B cell (primary cell): ENCODE results near the gene RNF112. TPM values are rescaled to one million over a fixed set of nuclear protein-coding genes. Genes with fewer than 3 reads are reported as not detected.
A peak's percentile ranks its signal among the peaks of the same experiment; 100 is the strongest.

Source experiments
- ATAC-seq: fragments of 200-7000 bp; cut with Tn5 transposase; one replicate; pipeline ENCODE4 v1.10.0; 2021; ENCODE audit warnings: low read depth, mild to moderate bottlenecking, moderate number of reproducible peaks, moderate library complexity
- CTCF ChIA-PET: fragments of 350-600 bp; sonication (Branson Sonifier 250); formaldehyde crosslinking; loops from one replicate; lab custom pipeline; 2021; ENCODE audit warnings: antibody characterized with exemption, inconsistent platforms; lab: Charles Lee
- POLR2A ChIA-PET: fragments of 350-600 bp; sonication (Branson Sonifier 250); formaldehyde crosslinking; loops from one replicate; lab custom pipeline; 2021; ENCODE audit warnings: antibody characterized with exemption; lab: Charles Lee
- DNase-seq: peaks from one replicate; pipeline ENCODE4 v3.0.0; 2013
- H2AFZ ChIP-seq: 2 replicates; pipeline ENCODE4 v1.6.1; 2012; ENCODE audit warnings: mild to moderate bottlenecking, low read depth, low read length; ENCODE audit not compliant: insufficient read depth, poor library complexity, severe bottlenecking
- H3K27ac ChIP-seq, 2 donors: 1 replicate in 1 of 2; 2 replicates in 1 of 2; pipeline ENCODE4 v1.5.1; 2012 to 2013; ENCODE audit warnings: low read length in 2 of 2, mild to moderate bottlenecking in 2 of 2, moderate library complexity in 1 of 2
- H3K27me3 ChIP-seq, 4 experiments: fragments of 200-600 bp in 1 of 4; sonication (generic) in 1 of 4; replicated peaks in 1 of 4; 1 replicate in 2 of 4; 2 replicates in 2 of 4; pipeline versions ENCODE4 v1.6.1 to v1.7.0; 2013 to 2016; ENCODE audit warnings: low read length in 3 of 4, mild to moderate bottlenecking in 2 of 4, mixed read lengths in 1 of 4, moderate library complexity in 1 of 4; ENCODE audit not compliant: insufficient read depth in 4 of 4, control insufficient read depth in 3 of 4; ENCODE audit errors: control extremely low read depth in 1 of 4
- H3K36me3 ChIP-seq, 2 experiments: replicated peaks in 1 of 2; 1 replicate in 1 of 2; 2 replicates in 1 of 2; pipeline versions ENCODE4 v1.6.1 to v1.7.1; 2013; ENCODE audit warnings: low read length in 1 of 2; ENCODE audit not compliant: insufficient read depth in 2 of 2, control insufficient read depth in 1 of 2; ENCODE audit errors: control extremely low read depth in 1 of 2, extremely low read depth in 1 of 2
- H3K4me1 ChIP-seq, 2 donors: fragments of 200-600 bp in 1 of 2; sonication (generic) in 1 of 2; 1 replicate in 1 of 2; 2 replicates in 1 of 2; pipeline versions ENCODE4 v1.5.1 to v1.6.1; 2013 to 2017; ENCODE audit warnings: low read length in 2 of 2; ENCODE audit not compliant: control insufficient read depth in 2 of 2, insufficient read depth in 2 of 2
- H3K4me2 ChIP-seq: replicated peaks from 2 replicates; pipeline ENCODE3; 2012; ENCODE audit warnings: mild to moderate bottlenecking, low read depth, low read length; ENCODE audit not compliant: poor library complexity, severe bottlenecking
- H3K4me3 ChIP-seq, 5 experiments: fragments of 200-600 bp in 1 of 5; sonication (generic) in 1 of 5; 1 replicate in 3 of 5; 2 replicates in 2 of 5; pipeline versions ENCODE4 v1.5.1 to v1.7.0; 2011 to 2016; ENCODE audit warnings: low read length in 4 of 5, mild to moderate bottlenecking in 4 of 5, low read depth in 2 of 5, control low read depth in 1 of 5, moderate library complexity in 1 of 5; ENCODE audit not compliant: insufficient read depth in 1 of 5; ENCODE audit errors: control extremely low read depth in 1 of 5, extremely low read depth in 1 of 5
- H3K79me2 ChIP-seq: fragments of 200-600 bp; sonication (generic); one replicate; pipeline ENCODE4 v1.6.0; 2016; ENCODE audit warnings: low read length; ENCODE audit not compliant: control insufficient read depth, insufficient read depth
- H3K9ac ChIP-seq: fragments of 200-600 bp; sonication (generic); 2 replicates; pipeline ENCODE4 v1.6.1; 2017; ENCODE audit warnings: mild to moderate bottlenecking, low read length, moderate library complexity
- H3K9me3 ChIP-seq, 3 donors: one replicate each; pipeline versions ENCODE4 v1.6.1 to v1.7.1; 2013; ENCODE audit warnings: low read length in 2 of 3; ENCODE audit not compliant: control insufficient read depth in 2 of 3, insufficient read depth in 1 of 3; ENCODE audit errors: control extremely low read depth in 1 of 3
- H4K20me1 ChIP-seq: 2 replicates; pipeline ENCODE4 v1.6.0; 2012; ENCODE audit warnings: mild to moderate bottlenecking, low read length; ENCODE audit not compliant: insufficient read depth, control insufficient read depth, poor library complexity, severe bottlenecking
- H3K27ac Mint-ChIP-seq: one replicate; pipeline ENCODE4 v1.8.0; 2021; ENCODE audit warnings: mixed read lengths
- H3K27me3 Mint-ChIP-seq: one replicate; pipeline ENCODE4 v1.8.0; 2021; ENCODE audit warnings: mixed read lengths
- H3K4me1 Mint-ChIP-seq: one replicate; pipeline ENCODE4 v1.8.0; 2021; ENCODE audit warnings: mixed read lengths
- H3K4me3 Mint-ChIP-seq: one replicate; pipeline ENCODE4 v1.8.0; 2021; ENCODE audit warnings: mixed read lengths
- H3K9me3 Mint-ChIP-seq: one replicate; pipeline ENCODE4 v1.8.0; 2022; ENCODE audit warnings: mixed read lengths; ENCODE audit not compliant: insufficient read depth
- CTCF ChIP-seq: fragments of 200-600 bp; IDR thresholded peaks from one replicate; pipeline ENCODE4 v1.8.0; 2022; ENCODE audit warnings: antibody characterized with exemption, mild to moderate bottlenecking
- EZH2 ChIP-seq: IDR thresholded peaks from 2 replicates; pipeline ENCODE4 v1.6.1; 2012; ENCODE audit warnings: borderline replicate concordance, low read depth, mild to moderate bottlenecking, moderate library complexity, low read length; ENCODE audit not compliant: insufficient read depth, poor library complexity, severe bottlenecking
- WGBS: methylation state at CpG from one replicate; pipeline ENCODE4 v1.1.5; 2013; ENCODE audit warnings: missing lambda C conversion rate; ENCODE audit not compliant: insufficient coverage; 5-methylcytosine and 5-hydroxymethylcytosine counted together
- intact Hi-C: fragments of 100-400 bp; cut with micrococcal nuclease; formaldehyde crosslinking; loops from one replicate; pipeline ENCODE4 v1.10.0; 2022
- polyA plus RNA-seq: library from polyadenylated mRNA; depleted of rRNA; stranded (reverse); fragments of >200 nt; gene quantifications from 2 replicates; pipeline ENCODE4 v1.2.3, GENCODE V29; 2012
- total RNA-seq, 2 donors: library from RNA; stranded (reverse); fragments of 120-200 nt in 1 of 2; gene quantifications; 1 replicate in 1 of 2; 2 replicates in 1 of 2; pipeline versions ENCODE4 v1.2.3 to v1.2.4, GENCODE V29; 2013 to 2022

Gene RNF112
- total and polyA plus RNA-seq, 2 donors (not counting 1 experiment from before 2014, with no cell fraction given), result 0.30 to 0.62 TPM

GRCh38 chr17:19460700-19461099 lies 49.7 kb downstream of the RNF112 start:
- peaks cover 52% of the 10 kb centered on the region for H3K4me1 Mint-ChIP-seq
- H3K4me1 ChIP-seq, result peaks cover 47 to 53% of the 10 kb centered on the region in 2 donors
- no peaks in the 10 kb centered on the region for H3K36me3 ChIP-seq
- H4K20me1 ChIP-seq, result no peaks in the 10 kb centered on the region
- POLR2A ChIA-PET, result no interaction called here
- H3K9me3 ChIP-seq, result peaks cover 0 to 10% (median 0%) of the 10 kb centered on the region in 3 donors
- H3K27me3 Mint-ChIP-seq, result no peaks in the 10 kb centered on the region
- H3K4me3 Mint-ChIP-seq, result no peak overlapping the region
- H3K79me2 ChIP-seq, result no peaks in the 10 kb centered on the region
- H3K9ac ChIP-seq, result no peak overlapping the region
- no peak for TF ChIP-seq EZH2
- TF ChIP-seq CTCF, result no peak
- peak overlapping the region; percentile 53 for H3K27ac Mint-ChIP-seq
- intact Hi-C loops, result no loop called here
- H3K27ac ChIP-seq, result peak overlapping the region in 1 of 2 donors; percentile 13
- peaks cover 0 to 2% (median 0%) of the 10 kb centered on the region in 4 experiments for H3K27me3 ChIP-seq
- ATAC-seq, result no peak
- H3K4me2 ChIP-seq, result peak overlapping the region; percentile 10
- WGBS, result 95% methylated on average over 2 of the region's 3 CpGs
- no peak overlapping the region for H3K4me3 ChIP-seq
- CTCF ChIA-PET, result interaction anchor here (1.0 to 1.2 kb wide), 3 partner anchors 13 to 98 kb away, joined by 3 to 4 read pairs (median 4); no protein-coding TSS in a partner anchor
- no peaks in the 10 kb centered on the region for H3K9me3 Mint-ChIP-seq
- H2AFZ ChIP-seq, result no peak overlapping the region
- no peak for DNase-seq

DNA sequence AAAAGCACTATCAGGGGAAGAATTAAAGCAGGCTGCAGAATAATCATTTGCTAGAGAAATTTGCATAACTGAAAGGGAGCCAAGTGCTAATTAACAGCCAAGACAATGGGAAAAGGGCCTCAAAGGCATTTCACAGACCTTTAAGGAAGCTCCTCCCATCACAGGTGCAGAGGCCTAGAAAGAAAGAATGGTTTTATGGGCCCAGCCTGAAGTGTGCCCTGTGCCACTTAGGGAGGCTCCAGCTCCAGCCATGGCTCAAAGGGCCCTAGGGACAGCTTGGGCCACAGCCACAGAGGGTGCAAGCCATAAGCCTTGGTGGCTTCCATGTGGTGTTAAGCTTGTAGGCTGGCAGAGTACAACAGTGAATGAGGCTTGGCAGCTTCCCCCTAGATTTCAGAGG lies 50.1 kb downstream of the RNF112 start:
- Histone ChIP-seq H3K9me3 (peaks cover 0 to 10% (median 0%) of the 10 kb centered on the region in 3 donors), H3K4me2 (peak overlapping the region; percentile 10), H3K9ac (no peak overlapping the region), H3K4me3 (no peak overlapping the region), H3K79me2 (no peaks in the 10 kb centered on the region), H4K20me1 (no peaks in the 10 kb centered on the region), H2AFZ (peak overlapping the region; percentile 37), H3K36me3 (no peaks in the 10 kb centered on the region), H3K27ac (peak overlapping the region; percentile 10 to 13), H3K27me3 (peaks cover 0 to 2% (median 0%) of the 10 kb centered on the region in 4 experiments), H3K4me1 (peaks cover 47 to 54% of the 10 kb centered on the region in 2 donors)
- CTCF ChIA-PET, result interaction anchor here (0.6 to 1.2 kb wide), 4 partner anchors 13 to 98 kb away, joined by 3 to 4 read pairs (median 4); partner anchors contain the start of gene B9D1
- Mint-ChIP-seq H3K27me3 (no peaks in the 10 kb centered on the region), H3K4me1 (peaks cover 52% of the 10 kb centered on the region), H3K4me3 (peak overlapping the region; percentile 10), H3K27ac (peak overlapping the region; percentile 73), H3K9me3 (no peaks in the 10 kb centered on the region)
- DNase-seq (no peak), ATAC-seq (no peak)
- POLR2A ChIA-PET, result interaction anchor here (0.7 kb wide), 1 partner anchor 83 kb away, joined by 3 read pairs; the partner anchor contains the start of gene MAPK7
- intact Hi-C loops, result no loop called here
- TF ChIP-seq CTCF (no peak), EZH2 (no peak)
